SK-N-SH (cell line): Measurements from ENCODE around the gene ACAP2. TPM values are rescaled to one million over a fixed set of nuclear protein-coding genes. Genes with fewer than 3 reads are reported as not detected.

Source experiments
- CTCF ChIA-PET: fragments of 300-600, 350-600 bp; formaldehyde crosslinking; extraction: SDS; loops from one replicate; lab custom pipeline; 2021; lab: Yijun Ruan, JAX
- POLR2A ChIA-PET: fragments of 350-600 bp; sonication (Branson Sonifier 250); formaldehyde crosslinking; extraction: SDS; loops from one replicate; lab custom pipeline; 2020; ENCODE audit warnings: antibody characterized with exemption, inconsistent platforms; lab: Yijun Ruan, JAX
- DNase-seq: peaks from one replicate; pipeline ENCODE4 v3.0.0; 2012
- H2AFZ ChIP-seq: fragments of 200-600 bp; sonication (generic); 2 replicates; pipeline ENCODE4 v1.8.1; 2016; ENCODE audit warnings: antibody characterized with exemption, mild to moderate bottlenecking, low read depth
- H3F3A ChIP-seq: fragments of 200-600 bp; sonication (generic); replicated peaks from 2 replicates; pipeline ENCODE3; 2016; ENCODE audit warnings: antibody characterized with exemption, mild to moderate bottlenecking; ENCODE audit not compliant: insufficient read depth
- H3K27ac ChIP-seq, 2 experiments: fragments of 200-500 bp in 1 of 2; fragments of 200-600 bp in 1 of 2; sonication (Bioruptor generic) in 1 of 2; sonication (generic), shearing (Covaris generic) in 1 of 2; 2 replicates each; pipeline versions ENCODE4 v1.5.1 to v1.6.1; 2014 to 2016; ENCODE audit warnings: low read depth in 2 of 2, inconsistent platforms in 1 of 2, low read length in 1 of 2, mild to moderate bottlenecking in 1 of 2, mixed read lengths in 1 of 2
- H3K27me3 ChIP-seq: fragments of 200-600 bp; sonication (generic), shearing (Covaris generic); 2 replicates; pipeline ENCODE4 v1.6.1; 2016; ENCODE audit warnings: mixed run types; ENCODE audit not compliant: insufficient read depth
- H3K36me3 ChIP-seq, 2 experiments: fragments of 200-500 bp in 1 of 2; fragments of 200-600 bp in 1 of 2; sonication (Bioruptor generic) in 1 of 2; sonication (generic) in 1 of 2; replicated peaks in 1 of 2; 2 replicates each; pipeline versions ENCODE3 to v1.5.1; 2014 to 2016; ENCODE audit warnings: low read length in 1 of 2, mild to moderate bottlenecking in 1 of 2; ENCODE audit not compliant: insufficient read depth in 2 of 2, control insufficient read depth in 1 of 2
- H3K4me1 ChIP-seq, 2 experiments: fragments of 200-500 bp in 1 of 2; fragments of 200-600 bp in 1 of 2; sonication (Bioruptor generic) in 1 of 2; sonication (generic), shearing (Covaris generic) in 1 of 2; 2 replicates each; pipeline versions ENCODE4 v1.5.1 to v1.6.1; 2014 to 2016; ENCODE audit warnings: low read depth in 1 of 2, low read length in 1 of 2, mixed run types in 1 of 2; ENCODE audit not compliant: insufficient read depth in 2 of 2, control insufficient read depth in 1 of 2
- H3K4me2 ChIP-seq: fragments of 200-600 bp; sonication (generic), shearing (Covaris generic); 2 replicates; pipeline ENCODE4 v1.6.1; 2017; ENCODE audit warnings: mixed run types
- H3K4me3 ChIP-seq, 2 experiments: fragments of 200-500 bp in 1 of 2; fragments of 200-600 bp in 1 of 2; sonication (Bioruptor generic) in 1 of 2; sonication (generic), shearing (Covaris generic) in 1 of 2; 2 replicates each; pipeline versions ENCODE4 v1.5.1 to v1.8.1; 2014 to 2016; ENCODE audit warnings: low read depth in 2 of 2, inconsistent platforms in 1 of 2, low read length in 1 of 2, mild to moderate bottlenecking in 1 of 2, mixed read lengths in 1 of 2, moderate library complexity in 1 of 2
- H3K79me2 ChIP-seq: fragments of 200-600 bp; sonication (generic); 2 replicates; pipeline ENCODE4 v1.8.1; 2017; ENCODE audit warnings: mild to moderate bottlenecking; ENCODE audit not compliant: insufficient read depth
- H3K9ac ChIP-seq: fragments of 200-600 bp; sonication (generic); 2 replicates; pipeline ENCODE4 v1.6.1; 2017; ENCODE audit warnings: mixed run types
- H3K9me2 ChIP-seq: fragments of 200-600 bp; sonication (generic); 2 replicates; pipeline ENCODE4 v1.6.1; 2017; ENCODE audit warnings: mixed run types
- H3K9me3 ChIP-seq: fragments of 200-600 bp; sonication (generic); 2 replicates; pipeline ENCODE4 v1.6.1; 2017; ENCODE audit warnings: mixed run types, mild to moderate bottlenecking, moderate library complexity
- H4K20me1 ChIP-seq: fragments of 200-600 bp; sonication (generic); 2 replicates; pipeline ENCODE4 v1.6.1; 2017; ENCODE audit warnings: mild to moderate bottlenecking, mixed run types; ENCODE audit not compliant: insufficient read depth
- JUND ChIP-seq: IDR thresholded peaks from 2 replicates; pipeline ENCODE4 v1.4.0; 2012
- MEF2A ChIP-seq: IDR thresholded peaks from 2 replicates; pipeline ENCODE4 v1.4.0; 2012; ENCODE audit warnings: low read depth, borderline replicate concordance
- POLR2AphosphoS5 ChIP-seq: IDR thresholded peaks from 2 replicates; pipeline ENCODE4 v1.6.1; 2012; ENCODE audit warnings: low read depth, low read length
- RCOR1 ChIP-seq: fragments of 150-350 bp; IDR thresholded peaks from 2 replicates; pipeline ENCODE4 v1.6.1; 2017; ENCODE audit warnings: antibody characterized with exemption, low read length
- RFX5 ChIP-seq: IDR thresholded peaks from 2 replicates; pipeline ENCODE4 v1.6.1; 2012; ENCODE audit warnings: mild to moderate bottlenecking, improper control_type of control experiment, low read length
- SIN3A ChIP-seq: IDR thresholded peaks from 2 replicates; pipeline ENCODE4 v1.6.1; 2012; ENCODE audit warnings: low read depth, mild to moderate bottlenecking, low read length, moderate library complexity, borderline replicate concordance
- USF2 ChIP-seq: fragments of 150-350 bp; IDR thresholded peaks from 2 replicates; pipeline ENCODE4 v1.6.1; 2017; ENCODE audit warnings: antibody characterized with exemption, low read length, low read depth, borderline replicate concordance
- WGBS: methylation state at CpG from one replicate; pipeline ENCODE4 v1.1.6; 2017; ENCODE audit warnings: low lambda C conversion rate; 5-methylcytosine and 5-hydroxymethylcytosine counted together
- polyA plus RNA-seq, 3 experiments: library from polyadenylated mRNA; depleted of rRNA; stranded (reverse); fragments of >200 nt; gene quantifications; 2 replicates each; pipeline ENCODE4 v1.2.3, GENCODE V29; 2012
- TF ChIP-seq, protein P1 (sequence below): fragments of 150-350 bp; IDR thresholded peaks from 2 replicates; pipeline ENCODE4 v1.6.1; 2016; ENCODE audit warnings: mild to moderate bottlenecking, low read depth, low read length
- TF ChIP-seq, protein P2 (sequence below): IDR thresholded peaks from 2 replicates; pipeline ENCODE4 v1.4.0; 2012; ENCODE audit warnings: low read depth, borderline replicate concordance
- TF ChIP-seq, protein P3 (sequence below): IDR thresholded peaks from 2 replicates; pipeline ENCODE4 v1.4.0; 2012; ENCODE audit warnings: low read depth
- TF ChIP-seq, protein P4 (sequence below): fragments of 200-600 bp; sonication (generic); IDR thresholded peaks from 2 replicates; pipeline ENCODE4 v1.6.1; 2017; ENCODE audit warnings: antibody characterized with exemption, mild to moderate bottlenecking, moderate library complexity
- TF ChIP-seq, protein P5 (sequence below): IDR thresholded peaks from 2 replicates; pipeline ENCODE4; 2012

ACAP2 gene
- polyA plus RNA-seq, 1 of the 3 experiments (the other 2 are of a cell fraction), result 6.8 TPM

- TF ChIP-seq, protein P1, sequence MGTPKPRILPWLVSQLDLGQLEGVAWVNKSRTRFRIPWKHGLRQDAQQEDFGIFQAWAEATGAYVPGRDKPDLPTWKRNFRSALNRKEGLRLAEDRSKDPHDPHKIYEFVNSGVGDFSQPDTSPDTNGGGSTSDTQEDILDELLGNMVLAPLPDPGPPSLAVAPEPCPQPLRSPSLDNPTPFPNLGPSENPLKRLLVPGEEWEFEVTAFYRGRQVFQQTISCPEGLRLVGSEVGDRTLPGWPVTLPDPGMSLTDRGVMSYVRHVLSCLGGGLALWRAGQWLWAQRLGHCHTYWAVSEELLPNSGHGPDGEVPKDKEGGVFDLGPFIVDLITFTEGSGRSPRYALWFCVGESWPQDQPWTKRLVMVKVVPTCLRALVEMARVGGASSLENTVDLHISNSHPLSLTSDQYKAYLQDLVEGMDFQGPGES, result no peak
- TF ChIP-seq, protein P2, sequence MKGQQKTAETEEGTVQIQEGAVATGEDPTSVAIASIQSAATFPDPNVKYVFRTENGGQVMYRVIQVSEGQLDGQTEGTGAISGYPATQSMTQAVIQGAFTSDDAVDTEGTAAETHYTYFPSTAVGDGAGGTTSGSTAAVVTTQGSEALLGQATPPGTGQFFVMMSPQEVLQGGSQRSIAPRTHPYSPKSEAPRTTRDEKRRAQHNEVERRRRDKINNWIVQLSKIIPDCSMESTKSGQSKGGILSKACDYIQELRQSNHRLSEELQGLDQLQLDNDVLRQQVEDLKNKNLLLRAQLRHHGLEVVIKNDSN, result no peak
- TF ChIP-seq, protein P3, sequence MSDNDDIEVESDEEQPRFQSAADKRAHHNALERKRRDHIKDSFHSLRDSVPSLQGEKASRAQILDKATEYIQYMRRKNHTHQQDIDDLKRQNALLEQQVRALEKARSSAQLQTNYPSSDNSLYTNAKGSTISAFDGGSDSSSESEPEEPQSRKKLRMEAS, result no peak
- TF ChIP-seq, protein P4, sequence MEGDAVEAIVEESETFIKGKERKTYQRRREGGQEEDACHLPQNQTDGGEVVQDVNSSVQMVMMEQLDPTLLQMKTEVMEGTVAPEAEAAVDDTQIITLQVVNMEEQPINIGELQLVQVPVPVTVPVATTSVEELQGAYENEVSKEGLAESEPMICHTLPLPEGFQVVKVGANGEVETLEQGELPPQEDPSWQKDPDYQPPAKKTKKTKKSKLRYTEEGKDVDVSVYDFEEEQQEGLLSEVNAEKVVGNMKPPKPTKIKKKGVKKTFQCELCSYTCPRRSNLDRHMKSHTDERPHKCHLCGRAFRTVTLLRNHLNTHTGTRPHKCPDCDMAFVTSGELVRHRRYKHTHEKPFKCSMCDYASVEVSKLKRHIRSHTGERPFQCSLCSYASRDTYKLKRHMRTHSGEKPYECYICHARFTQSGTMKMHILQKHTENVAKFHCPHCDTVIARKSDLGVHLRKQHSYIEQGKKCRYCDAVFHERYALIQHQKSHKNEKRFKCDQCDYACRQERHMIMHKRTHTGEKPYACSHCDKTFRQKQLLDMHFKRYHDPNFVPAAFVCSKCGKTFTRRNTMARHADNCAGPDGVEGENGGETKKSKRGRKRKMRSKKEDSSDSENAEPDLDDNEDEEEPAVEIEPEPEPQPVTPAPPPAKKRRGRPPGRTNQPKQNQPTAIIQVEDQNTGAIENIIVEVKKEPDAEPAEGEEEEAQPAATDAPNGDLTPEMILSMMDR, result no peak
These were observed 89.8 kb downstream of the ACAP2 start (continued) for GRCh38 chr3:195352895-195353488.

DNA sequence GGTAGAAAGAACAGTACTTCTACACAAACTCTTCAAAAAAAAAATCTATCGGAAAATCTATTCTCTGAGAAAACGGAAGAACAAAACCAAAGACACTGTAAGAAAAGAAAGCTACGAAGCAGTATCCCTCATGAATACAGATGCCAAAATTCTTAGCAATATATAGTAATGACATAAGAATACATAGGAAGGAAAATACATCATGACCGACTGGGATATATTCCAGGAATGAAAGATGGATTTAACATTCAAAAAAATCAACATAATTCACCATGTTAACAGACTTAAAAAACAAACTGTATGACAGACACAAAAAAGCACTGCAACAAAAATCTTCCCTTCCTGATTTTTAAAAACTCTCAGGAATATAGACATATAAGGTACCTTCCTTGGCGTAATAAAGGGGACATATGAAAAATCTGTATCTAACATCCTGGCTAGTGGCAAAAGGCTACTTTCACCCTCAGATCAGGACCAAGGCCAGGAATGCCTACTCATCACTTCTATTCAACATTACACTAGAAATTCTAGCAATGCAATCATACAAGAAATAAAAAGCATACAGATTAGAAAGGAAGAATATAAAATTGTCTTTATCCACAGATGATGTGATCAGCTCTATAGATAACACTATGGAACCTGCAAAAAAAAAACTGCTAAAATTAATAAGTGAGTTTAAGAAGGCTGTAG is 94.2 kb downstream of the ACAP2 start:
- 97% methylated on average over 5 of the region's 5 CpGs for WGBS
- Histone ChIP-seq H3K27ac (no peak overlapping the region), H3K4me3 (no peak overlapping the region), H3K9ac (no peak overlapping the region), H3K4me2 (no peak overlapping the region), H3K4me1 (peaks cover 0 to 10% of the 10 kb centered on the region in 2 experiments; a peak in 2 of 4 replicates), H3K9me2 (no peaks in the 10 kb centered on the region), H3K27me3 (no peaks in the 10 kb centered on the region), H3K36me3 (peaks cover 0 to 21% of the 10 kb centered on the region in 2 experiments), H4K20me1 (no peaks in the 10 kb centered on the region), H2AFZ (no peak overlapping the region), H3K79me2 (peaks cover 40% of the 10 kb centered on the region), H3K9me3 (no peaks in the 10 kb centered on the region), H3F3A (peaks cover 11% of the 10 kb centered on the region)
- TF ChIP-seq, protein P2, result no peak
- TF ChIP-seq, protein P4, result no peak
- TF ChIP-seq RFX5 (no peak), USF2 (no peak), RCOR1 (no peak), POLR2AphosphoS5 (no peak), MEF2A (no peak), JUND (no peak), SIN3A (no peak)
- TF ChIP-seq, protein P5, sequence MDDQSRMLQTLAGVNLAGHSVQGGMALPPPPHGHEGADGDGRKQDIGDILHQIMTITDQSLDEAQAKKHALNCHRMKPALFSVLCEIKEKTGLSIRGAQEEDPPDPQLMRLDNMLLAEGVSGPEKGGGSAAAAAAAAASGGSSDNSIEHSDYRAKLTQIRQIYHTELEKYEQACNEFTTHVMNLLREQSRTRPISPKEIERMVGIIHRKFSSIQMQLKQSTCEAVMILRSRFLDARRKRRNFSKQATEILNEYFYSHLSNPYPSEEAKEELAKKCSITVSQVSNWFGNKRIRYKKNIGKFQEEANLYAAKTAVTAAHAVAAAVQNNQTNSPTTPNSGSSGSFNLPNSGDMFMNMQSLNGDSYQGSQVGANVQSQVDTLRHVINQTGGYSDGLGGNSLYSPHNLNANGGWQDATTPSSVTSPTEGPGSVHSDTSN, result no peak
- TF ChIP-seq, protein P3, result no peak
- DNase-seq, result no peak
- ChIA-PET CTCF (no interaction called here), POLR2A (no interaction called here)
